ENCODE data around the gene ETFA.
A peak's percentile ranks its signal among the peaks of the same experiment; 100 is the strongest.

DNA sequence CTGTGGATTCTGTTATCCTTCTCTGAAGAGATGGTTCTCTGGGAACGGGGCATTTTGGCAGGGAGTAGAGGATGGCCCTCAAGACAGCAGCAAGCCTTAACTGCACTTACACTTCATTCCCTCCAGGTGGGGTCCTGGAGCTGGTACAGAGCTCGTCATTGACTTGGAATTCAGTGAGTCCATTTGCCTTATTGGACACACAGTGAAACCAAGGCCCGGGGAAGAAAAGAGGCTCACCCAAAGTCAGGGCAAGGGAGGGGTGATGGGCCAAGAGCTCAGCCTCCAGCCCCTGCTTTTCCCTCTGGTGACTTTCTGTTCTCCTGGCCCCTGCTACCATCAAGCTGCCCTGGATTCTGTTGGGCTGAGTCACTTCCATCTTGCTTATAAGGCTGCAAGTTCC lies 125.6 kb downstream of the ETFA start:
- TF ChIP-seq CREB1 (IDR thresholded peaks at IDR 0.05; ENCODE audit: low read depth) (no peak), TCF7 (IDR thresholded peaks at IDR 0.05; ENCODE audit: borderline replicate concordance) (no peak), POLR2A (IDR thresholded peaks at IDR 0.05; ENCODE audit: low read depth, low read length) (no peak), GATAD2B (conservative IDR thresholded peaks at IDR 0.05; ENCODE audit: low read depth) (no peak)
- TF ChIP-seq, protein P1, sequence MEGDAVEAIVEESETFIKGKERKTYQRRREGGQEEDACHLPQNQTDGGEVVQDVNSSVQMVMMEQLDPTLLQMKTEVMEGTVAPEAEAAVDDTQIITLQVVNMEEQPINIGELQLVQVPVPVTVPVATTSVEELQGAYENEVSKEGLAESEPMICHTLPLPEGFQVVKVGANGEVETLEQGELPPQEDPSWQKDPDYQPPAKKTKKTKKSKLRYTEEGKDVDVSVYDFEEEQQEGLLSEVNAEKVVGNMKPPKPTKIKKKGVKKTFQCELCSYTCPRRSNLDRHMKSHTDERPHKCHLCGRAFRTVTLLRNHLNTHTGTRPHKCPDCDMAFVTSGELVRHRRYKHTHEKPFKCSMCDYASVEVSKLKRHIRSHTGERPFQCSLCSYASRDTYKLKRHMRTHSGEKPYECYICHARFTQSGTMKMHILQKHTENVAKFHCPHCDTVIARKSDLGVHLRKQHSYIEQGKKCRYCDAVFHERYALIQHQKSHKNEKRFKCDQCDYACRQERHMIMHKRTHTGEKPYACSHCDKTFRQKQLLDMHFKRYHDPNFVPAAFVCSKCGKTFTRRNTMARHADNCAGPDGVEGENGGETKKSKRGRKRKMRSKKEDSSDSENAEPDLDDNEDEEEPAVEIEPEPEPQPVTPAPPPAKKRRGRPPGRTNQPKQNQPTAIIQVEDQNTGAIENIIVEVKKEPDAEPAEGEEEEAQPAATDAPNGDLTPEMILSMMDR (IDR thresholded peaks at IDR 0.05 in 2 of 3, conservative IDR thresholded peaks at IDR 0.05 in 1 of 3; ENCODE audit: control insufficient read depth in 2 of 3, extremely low read depth in 1 of 3, insufficient read depth in 1 of 3, low read depth in 3 of 3, low read length in 3 of 3) = peak; percentile 56 to 70 (median 59)
- TF ChIP-seq, protein P2, sequence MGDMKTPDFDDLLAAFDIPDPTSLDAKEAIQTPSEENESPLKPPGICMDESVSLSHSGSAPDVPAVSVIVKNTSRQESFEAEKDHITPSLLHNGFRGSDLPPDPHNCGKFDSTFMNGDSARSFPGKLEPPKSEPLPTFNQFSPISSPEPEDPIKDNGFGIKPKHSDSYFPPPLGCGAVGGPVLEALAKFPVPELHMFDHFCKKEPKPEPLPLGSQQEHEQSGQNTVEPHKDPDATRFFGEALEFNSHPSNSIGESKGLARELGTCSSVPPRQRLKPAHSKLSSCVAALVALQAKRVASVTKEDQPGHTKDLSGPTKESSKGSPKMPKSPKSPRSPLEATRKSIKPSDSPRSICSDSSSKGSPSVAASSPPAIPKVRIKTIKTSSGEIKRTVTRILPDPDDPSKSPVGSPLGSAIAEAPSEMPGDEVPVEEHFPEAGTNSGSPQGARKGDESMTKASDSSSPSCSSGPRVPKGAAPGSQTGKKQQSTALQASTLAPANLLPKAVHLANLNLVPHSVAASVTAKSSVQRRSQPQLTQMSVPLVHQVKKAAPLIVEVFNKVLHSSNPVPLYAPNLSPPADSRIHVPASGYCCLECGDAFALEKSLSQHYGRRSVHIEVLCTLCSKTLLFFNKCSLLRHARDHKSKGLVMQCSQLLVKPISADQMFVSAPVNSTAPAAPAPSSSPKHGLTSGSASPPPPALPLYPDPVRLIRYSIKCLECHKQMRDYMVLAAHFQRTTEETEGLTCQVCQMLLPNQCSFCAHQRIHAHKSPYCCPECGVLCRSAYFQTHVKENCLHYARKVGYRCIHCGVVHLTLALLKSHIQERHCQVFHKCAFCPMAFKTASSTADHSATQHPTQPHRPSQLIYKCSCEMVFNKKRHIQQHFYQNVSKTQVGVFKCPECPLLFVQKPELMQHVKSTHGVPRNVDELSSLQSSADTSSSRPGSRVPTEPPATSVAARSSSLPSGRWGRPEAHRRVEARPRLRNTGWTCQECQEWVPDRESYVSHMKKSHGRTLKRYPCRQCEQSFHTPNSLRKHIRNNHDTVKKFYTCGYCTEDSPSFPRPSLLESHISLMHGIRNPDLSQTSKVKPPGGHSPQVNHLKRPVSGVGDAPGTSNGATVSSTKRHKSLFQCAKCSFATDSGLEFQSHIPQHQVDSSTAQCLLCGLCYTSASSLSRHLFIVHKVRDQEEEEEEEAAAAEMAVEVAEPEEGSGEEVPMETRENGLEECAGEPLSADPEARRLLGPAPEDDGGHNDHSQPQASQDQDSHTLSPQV (IDR thresholded peaks at IDR 0.05) = no peak

Measured in GM12878 (cell line).